HepG2 (cell line): ENCODE results near the gene SESN2. TPM values are rescaled to one million over a fixed set of nuclear protein-coding genes. Genes with fewer than 3 reads are reported as not detected.

Experiments used
- ATAC-seq: fragments of 200-7000 bp; cut with Tn5 transposase; 3 replicates; pipeline ENCODE4 v1.9.1; 2020; ENCODE audit warnings: mild to moderate bottlenecking, moderate library complexity
- BruUV-seq: library from RNA; stranded (reverse); fragments of 400-500 nt; replicated peaks from 2 replicates; lab custom pipeline; 2021; lab: Mats Ljungman, UMichigan
- CTCF ChIA-PET: fragments of 300-600 bp; formaldehyde crosslinking; extraction: SDS; loops from one replicate; lab custom pipeline; 2021; ENCODE audit warnings: low total read pairs, inconsistent platforms, low intra/inter-chr PET ratio; lab: Yijun Ruan, JAX
- POLR2A ChIA-PET: fragments of 350-600 bp; sonication (Branson Sonifier 250); formaldehyde crosslinking; loops from one replicate; lab custom pipeline; 2020; ENCODE audit warnings: antibody characterized with exemption, inconsistent platforms; lab: Yijun Ruan, JAX
- DNase-seq: peaks from one replicate; pipeline ENCODE4 v3.0.0-alpha.2; 2015; ENCODE audit warnings: low spot score
- FAIRE-seq: peaks from 3 replicates; lab custom pipeline; 2011; peaks lifted over from hg19 to GRCh38; lab: Jason Lieb, UNC
- H2AFZ ChIP-seq: one replicate; pipeline ENCODE4 v1.6.1; 2011; ENCODE audit warnings: low read length, inconsistent platforms
- H3K27ac ChIP-seq: fragments of 300-600 bp; 3 replicates; pipeline ENCODE4 v1.8.0; 2011; ENCODE audit warnings: mixed run types, mild to moderate bottlenecking, mixed read lengths, low read length, inconsistent platforms; ENCODE audit not compliant: insufficient read depth; ENCODE audit errors: extremely low read length
- H3K27me3 ChIP-seq, 2 experiments: fragments of 200-600 bp in 1 of 2; 2 replicates in 1 of 2; 3 replicates in 1 of 2; pipeline versions ENCODE4 v1.6.0 to v1.8.0; 2011; ENCODE audit warnings: low read length in 2 of 2, mild to moderate bottlenecking in 2 of 2, moderate library complexity in 2 of 2, inconsistent platforms in 1 of 2; ENCODE audit not compliant: insufficient read depth in 2 of 2, control insufficient read depth in 1 of 2
- H3K36me3 ChIP-seq, 2 experiments: fragments of 200-600 bp in 1 of 2; replicated peaks in 1 of 2; 2 replicates in 1 of 2; 3 replicates in 1 of 2; pipeline versions ENCODE4 v1.5.1 to v1.8.0; 2011; ENCODE audit warnings: low read length in 2 of 2, inconsistent platforms in 1 of 2; ENCODE audit not compliant: insufficient read depth in 2 of 2, control insufficient read depth in 1 of 2
- H3K4me1 ChIP-seq: 2 replicates; pipeline ENCODE4 v1.5.1; 2012; ENCODE audit warnings: low read length, inconsistent platforms; ENCODE audit not compliant: insufficient read depth
- H3K4me2 ChIP-seq: 2 replicates; pipeline ENCODE4 v1.6.0; 2011; ENCODE audit warnings: low read depth, low read length, inconsistent platforms
- H3K4me3 ChIP-seq, 3 experiments: fragments of 200-600 bp in 1 of 3; sonication (generic), shearing (Covaris generic) in 1 of 3; replicated peaks in 1 of 3; 2 replicates each; pipeline ENCODE4 v1.5.1; 2011 to 2016; ENCODE audit warnings: low read length in 3 of 3, inconsistent platforms in 2 of 3, low read depth in 2 of 3, mild to moderate bottlenecking in 2 of 3, control low read depth in 1 of 3, mixed read lengths in 1 of 3; ENCODE audit not compliant: insufficient read depth in 1 of 3
- H3K79me2 ChIP-seq: one replicate; pipeline ENCODE4 v1.6.1; 2011; ENCODE audit warnings: low read length, inconsistent platforms; ENCODE audit not compliant: insufficient read depth
- H3K9ac ChIP-seq: 2 replicates; pipeline ENCODE4 v1.6.0; 2011; ENCODE audit warnings: mild to moderate bottlenecking, low read depth, low read length, inconsistent platforms; ENCODE audit not compliant: insufficient read depth
- H3K9me3 ChIP-seq: 2 replicates; pipeline ENCODE4 v1.5.1; 2012; ENCODE audit warnings: mild to moderate bottlenecking, low read length
- H4K20me1 ChIP-seq: 2 replicates; pipeline ENCODE4 v1.6.0; 2011; ENCODE audit warnings: inconsistent platforms, mild to moderate bottlenecking, low read length, moderate library complexity; ENCODE audit not compliant: insufficient read depth
- CAMTA2 ChIP-seq: sonication (generic); formaldehyde crosslinking; IDR thresholded peaks from 2 replicates; pipeline ENCODE4 v1.4.0; 2020; ENCODE audit warnings: mild to moderate bottlenecking, missing genetic modification reagents, borderline replicate concordance
- CBX2 ChIP-seq, 2 experiments: fragments of 200-600 bp in 1 of 2; sonication (generic); formaldehyde crosslinking in 1 of 2; IDR thresholded peaks; 2 replicates each; pipeline versions ENCODE4 v1.7.0 to v1.8.1; 2018 to 2022; ENCODE audit warnings: low read depth in 2 of 2, low read length in 1 of 2, mild to moderate bottlenecking in 1 of 2, missing genetic modification reagents in 1 of 2
- E2F5 ChIP-seq: sonication (generic); formaldehyde crosslinking; conservative IDR thresholded peaks from 2 replicates; pipeline ENCODE4 v1.4.0; 2020; ENCODE audit warnings: missing genetic modification reagents
- MEF2D ChIP-seq: sonication (generic); formaldehyde crosslinking; IDR thresholded peaks from 2 replicates; pipeline ENCODE4 v1.5.1; 2020; ENCODE audit warnings: mild to moderate bottlenecking, missing genetic modification reagents
- MLLT10 ChIP-seq: sonication (generic); formaldehyde crosslinking; IDR thresholded peaks from 2 replicates; pipeline ENCODE4 v1.4.0; 2020; ENCODE audit warnings: missing genetic modification reagents
- PHF8 ChIP-seq: sonication (generic); formaldehyde crosslinking; IDR thresholded peaks from 2 replicates; pipeline ENCODE4 v1.5.0; 2020; ENCODE audit warnings: missing genetic modification reagents
- ZBTB39 ChIP-seq: sonication (generic); formaldehyde crosslinking; IDR thresholded peaks from 2 replicates; pipeline ENCODE4 v1.5.0; 2020; ENCODE audit warnings: missing genetic modification reagents
- ZFYVE20 ChIP-seq: sonication (generic); formaldehyde crosslinking; IDR thresholded peaks from 2 replicates; pipeline ENCODE4 v1.8.0; 2023; ENCODE audit warnings: low read depth, mild to moderate bottlenecking, moderate library complexity, missing genetic modification reagents, borderline replicate concordance
- ZNF383 ChIP-seq: sonication (generic); formaldehyde crosslinking; IDR thresholded peaks from 2 replicates; pipeline ENCODE4 v1.4.0; 2020; ENCODE audit warnings: missing genetic modification reagents, mild to moderate bottlenecking, borderline replicate concordance
- ZNF691 ChIP-seq: sonication (generic); formaldehyde crosslinking; IDR thresholded peaks from 2 replicates; pipeline ENCODE4 v1.4.0; 2020; ENCODE audit warnings: missing genetic modification reagents, low read depth, mild to moderate bottlenecking, borderline replicate concordance
- ZNF776 ChIP-seq: sonication (generic); formaldehyde crosslinking; IDR thresholded peaks from 2 replicates; pipeline ENCODE4 v1.4.0; 2020; ENCODE audit warnings: mild to moderate bottlenecking, missing genetic modification reagents
- WGBS: methylation state at CpG from one replicate; pipeline ENCODE4 v1.1.6; 2017; ENCODE audit warnings: low lambda C conversion rate; 5-methylcytosine and 5-hydroxymethylcytosine counted together
- in situ Hi-C: cut with HindIII; loops from 2 replicates; pipeline ENCODE4 v1.10.0; 2017; ENCODE audit warnings: low pct_unique_long_range_greater_than_20kb; ENCODE audit not compliant: extremely low pct_ligation_motif_present
- intact Hi-C: fragments of 100-400 bp; cut with micrococcal nuclease; formaldehyde crosslinking; loops from one replicate; pipeline ENCODE4 v1.10.0; 2022; ENCODE audit not compliant: unreplicated experiment
- polyA plus RNA-seq, 8 experiments: library from polyadenylated mRNA; depleted of rRNA in 3 of 8; stranded (reverse) in 7 of 8; unstranded in 1 of 8; fragments of >200 nt; fragmentation: Illumina TruSeq in 4 of 8; extraction: Trizol in 4 of 8; gene quantifications; 2 replicates each; pipeline versions ENCODE4 v1.2.1 to v1.2.3, GENCODE V29; 2011 to 2016; ENCODE audit warnings: low read depth in 4 of 8, missing spikeins in 1 of 8, mixed read lengths in 1 of 8; ENCODE audit not compliant: insufficient read depth in 1 of 8
- total RNA-seq, 5 experiments: library from RNA; depleted of rRNA; stranded (reverse); fragments of >200 nt; fragmentation: Illumina TruSeq; extraction: Trizol; gene quantifications; 2 replicates each; pipeline ENCODE4 v1.2.3, GENCODE V29; 2016; ENCODE audit warnings: low read depth in 1 of 5

The SESN2 gene
- total and polyA plus RNA-seq, 2 of the 13 experiments (the other 11 are each of a cell fraction or from before 2014, with no cell fraction given), result 13.2 to 19.1 TPM

- ATAC-seq (no peak), DNase-seq (no peak), FAIRE-seq (no peak)
- Histone ChIP-seq H4K20me1 (peaks cover 25% of the 10 kb centered on the region), H3K4me3 (peak overlapping the region; percentile 57 to 98 (median 65)), H3K27me3 (peaks cover 0 to 1% of the 10 kb centered on the region in 2 experiments; a peak in 1 of 5 replicates), H3K4me1 (peaks cover 50% of the 10 kb centered on the region), H3K9me3 (no peaks in the 10 kb centered on the region), H3K9ac (peak overlapping the region; percentile 67), H3K36me3 (peaks cover 0 to 2% of the 10 kb centered on the region in 2 experiments; a peak in 1 of 5 replicates), H3K79me2 (peaks cover 39% of the 10 kb centered on the region), H3K4me2 (peak overlapping the region; percentile 97), H3K27ac (no peak overlapping the region), H2AFZ (peak overlapping the region; percentile 73)
- WGBS, result under 1% methylated on average over 12 of the region's 12 CpGs
- CTCF ChIA-PET, result no interaction called here
- TSS peak; percentile 79 for BruUV-seq
- intact Hi-C loops (no loop called here), in situ Hi-C loops (no loop called here)
- TF ChIP-seq MLLT10 (CRISPR knock-in tag), result no peak
- no peak for TF ChIP-seq ZFYVE20 (CRISPR knock-in tag)
- no peak for TF ChIP-seq ZNF383
- TF ChIP-seq MEF2D (CRISPR knock-in tag), result 0 out of 2 replicates have a peak, but pooled peaks have one; percentile 21
- TF ChIP-seq CBX2 (IDR thresholded peaks at IDR 0.05; ENCODE audit: low read depth, low read length), result no peak
- TF ChIP-seq CBX2 (CRISPR knock-in tag; IDR thresholded peaks at IDR 0.05; ENCODE audit: low read depth), result no peak
- no peak for TF ChIP-seq ZNF776 (CRISPR knock-in tag)
- TF ChIP-seq E2F5, result no peak
- 0 out of 2 replicates have a peak, but pooled peaks have one; percentile 23 for TF ChIP-seq ZNF691 (CRISPR knock-in tag)
- no peak for TF ChIP-seq PHF8
- TF ChIP-seq ZBTB39, result no peak
- no peak for TF ChIP-seq CAMTA2 (CRISPR knock-in tag)
- POLR2A ChIA-PET, result interaction anchor here (0.8 to 2.8 kb wide), 8 partner anchors 7 to 111 kb away, joined by 3 to 16 read pairs (median 4); partner anchors contain the start of genes MED18 and PHACTR4
These were observed 578 bp upstream of the SESN2 start for GRCh38 chr1:28258628-28259251.
